Stimulated activated naive B cell treated with anti-CD40 and anti-IgM and Interleukin-4, amounts not matched to agents 10 μg/mL and 1 μg/mL and 100 μg/mL, for 72 hours (primary cell): ENCODE results near the gene CKMT1B.
"Not testable (repeated sequence)": the region's sequence is repeated elsewhere in the genome, so short reads cannot be mapped to it uniquely, and the experiment has no call there.

Source experiments
- ATAC-seq, 2 donors: fragments of 150-1000 bp; cut with Tn5 transposase; replicated peaks; 2 replicates each; pipeline ENCODE4 v1.10.0; 2021; ENCODE audit warnings: moderate library complexity in 1 of 2
- DNase-seq: peaks from one replicate; pipeline ENCODE4 v3.0.0; 2021
- H3K27ac Mint-ChIP-seq: one replicate; pipeline ENCODE4 v1.8.0; 2022; ENCODE audit warnings: mild to moderate bottlenecking, mixed read lengths
- H3K27me3 Mint-ChIP-seq, 2 donors: one replicate each; pipeline ENCODE4 v1.8.0; 2022; ENCODE audit warnings: mixed read lengths in 2 of 2
- H3K36me3 Mint-ChIP-seq, 2 donors: one replicate each; pipeline ENCODE4 v1.8.0; 2022; ENCODE audit warnings: mixed read lengths in 2 of 2, mild to moderate bottlenecking in 1 of 2
- H3K4me1 Mint-ChIP-seq, 2 donors: one replicate each; pipeline ENCODE4 v1.8.0; 2022; ENCODE audit warnings: mixed read lengths in 2 of 2, mild to moderate bottlenecking in 1 of 2
- H3K4me3 Mint-ChIP-seq, 2 donors: one replicate each; pipeline ENCODE4 v1.8.0; 2022; ENCODE audit warnings: mild to moderate bottlenecking in 2 of 2, mixed read lengths in 2 of 2, moderate library complexity in 1 of 2
- H3K9me3 Mint-ChIP-seq, 2 donors: one replicate each; pipeline ENCODE4 v1.8.0; 2022; ENCODE audit warnings: mixed read lengths in 2 of 2, mild to moderate bottlenecking in 1 of 2

CKMT1B gene

GRCh38 chr15:43600200-43600599, 6.4 kb downstream of the CKMT1B start:
- H3K36me3 Mint-ChIP-seq, H3K4me3 Mint-ChIP-seq, H3K27ac Mint-ChIP-seq, ATAC-seq, H3K4me1 Mint-ChIP-seq, DNase-seq, H3K9me3 Mint-ChIP-seq: not testable (repeated sequence)
- peaks cover 39 to 52% of the 10 kb centered on the region in 2 donors for H3K27me3 Mint-ChIP-seq

DNA sequence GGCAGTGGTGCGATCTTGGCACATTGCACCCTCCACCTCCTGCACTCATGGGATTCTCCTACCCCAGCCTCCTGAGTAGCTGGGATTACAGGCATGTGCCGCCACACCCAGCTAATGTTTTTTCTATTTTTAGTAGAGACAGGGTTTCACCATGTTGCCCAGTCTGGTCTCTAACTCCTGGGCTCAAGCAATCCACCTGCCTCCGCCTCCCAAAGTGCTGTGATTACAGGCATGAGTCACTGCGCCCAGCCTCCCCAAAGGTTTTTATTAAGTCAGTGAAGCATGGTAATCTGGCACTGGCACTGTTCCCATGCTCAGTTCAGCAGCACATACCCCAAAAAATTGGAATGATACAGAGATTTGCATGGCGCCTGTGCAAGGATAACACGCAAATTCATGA, 8.4 kb downstream of the CKMT1B start:
- peaks cover 32 to 44% of the 10 kb centered on the region in 2 donors for H3K27me3 Mint-ChIP-seq
- not testable (repeated sequence) for H3K27ac Mint-ChIP-seq, H3K4me1 Mint-ChIP-seq, H3K4me3 Mint-ChIP-seq, H3K36me3 Mint-ChIP-seq, ATAC-seq, H3K9me3 Mint-ChIP-seq, DNase-seq

DNA sequence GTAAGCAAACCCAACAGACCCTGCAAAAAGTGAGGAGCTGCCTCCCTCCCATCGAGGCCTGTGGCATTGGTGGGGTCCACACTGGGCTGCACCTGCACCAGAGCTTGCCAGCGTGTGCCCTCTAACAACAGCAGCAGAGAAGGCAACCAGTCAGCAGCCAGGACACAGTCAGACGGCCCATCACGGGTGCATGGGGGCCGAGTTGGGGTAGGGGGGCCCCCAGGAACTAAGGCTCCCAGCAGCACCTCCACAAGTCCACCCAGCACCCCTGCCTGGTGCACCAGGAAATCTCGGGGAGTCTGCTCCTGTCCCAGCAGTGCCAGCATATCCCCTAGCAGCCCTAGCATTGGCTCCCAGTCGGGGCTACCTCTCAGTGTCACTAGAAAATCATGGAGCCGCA, 23.9 kb downstream of the CKMT1B start:
- H3K27ac Mint-ChIP-seq, H3K4me3 Mint-ChIP-seq, ATAC-seq, H3K9me3 Mint-ChIP-seq, H3K4me1 Mint-ChIP-seq, DNase-seq, H3K36me3 Mint-ChIP-seq: not testable (repeated sequence)
- H3K27me3 Mint-ChIP-seq: peaks cover 10 to 14% of the 10 kb centered on the region in 2 donors

DNA sequence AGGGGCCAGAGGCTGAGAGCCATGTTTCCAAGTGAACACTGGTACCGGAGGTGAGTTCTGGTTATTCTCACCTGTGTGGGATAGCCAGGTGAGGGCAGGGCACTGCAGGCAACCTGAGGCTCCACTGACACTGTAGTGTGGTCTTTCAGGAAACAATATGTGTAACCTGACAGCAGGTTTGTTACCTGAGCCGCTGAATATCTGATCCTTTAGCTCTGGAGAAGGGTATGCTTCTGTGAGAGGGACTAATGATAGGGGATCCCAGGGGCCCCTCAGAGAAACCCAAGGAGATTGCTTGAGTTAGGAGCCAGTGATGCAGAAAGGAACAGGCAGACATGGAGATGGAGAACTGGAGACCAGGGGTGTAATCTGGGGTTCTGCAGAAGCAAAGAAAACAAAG, 24.9 kb downstream of the CKMT1B start, which contains the start of gene STRC:
Gene STRC, minus strand, starts transcription at position 101 of the 400 bp plus-strand sequence. Its CDS starts 78 bp downstream, at position 23.
- not testable (repeated sequence) for H3K9me3 Mint-ChIP-seq, DNase-seq, ATAC-seq, H3K36me3 Mint-ChIP-seq, H3K27ac Mint-ChIP-seq, H3K4me3 Mint-ChIP-seq, H3K4me1 Mint-ChIP-seq
- H3K27me3 Mint-ChIP-seq: peaks cover 10 to 14% of the 10 kb centered on the region in 2 donors

- ATAC-seq, H3K4me1 Mint-ChIP-seq, DNase-seq, H3K27ac Mint-ChIP-seq, H3K4me3 Mint-ChIP-seq, H3K9me3 Mint-ChIP-seq, H3K36me3 Mint-ChIP-seq: not testable (repeated sequence)
- H3K27me3 Mint-ChIP-seq: peaks cover 14 to 20% of the 10 kb centered on the region in 2 donors
Measured at GRCh38 chr15:43622068-43622799, 28.4 kb downstream of the CKMT1B start.

GRCh38 chr15:43625106-43625505, 31.3 kb downstream of the CKMT1B start:
- no peak for ATAC-seq
- peaks cover 7 to 10% of the 10 kb centered on the region in 2 donors for H3K27me3 Mint-ChIP-seq
- H3K9me3 Mint-ChIP-seq: no peaks in the 10 kb centered on the region
- peaks cover 0 to 3% of the 10 kb centered on the region in 2 donors for H3K36me3 Mint-ChIP-seq
- no peak for DNase-seq
- H3K27ac Mint-ChIP-seq: no peak overlapping the region
- no peaks in the 10 kb centered on the region for H3K4me1 Mint-ChIP-seq
- H3K4me3 Mint-ChIP-seq: no peak overlapping the region

DNA sequence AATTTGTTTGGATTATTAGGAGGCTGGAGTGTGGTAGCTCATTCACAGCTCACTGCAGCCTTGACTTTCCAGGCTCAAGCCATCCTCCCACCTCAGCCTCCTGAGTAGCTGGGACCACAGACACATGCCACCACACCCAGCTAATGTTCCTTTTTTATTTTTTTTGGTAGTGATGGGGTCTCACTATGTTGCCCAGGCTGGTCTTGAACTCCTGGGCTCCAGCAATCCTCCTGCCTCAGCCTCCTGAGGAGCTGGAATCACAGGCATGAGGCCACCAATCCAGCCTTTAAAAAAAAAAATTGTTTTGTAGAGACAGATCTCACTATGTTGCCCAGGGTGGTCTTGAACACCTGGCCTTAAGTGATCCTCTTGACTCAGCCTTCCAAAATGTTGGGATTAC, 33.1 kb downstream of the CKMT1B start:
- H3K36me3 Mint-ChIP-seq, ATAC-seq, H3K27ac Mint-ChIP-seq, H3K4me1 Mint-ChIP-seq, H3K9me3 Mint-ChIP-seq, H3K4me3 Mint-ChIP-seq, H3K27me3 Mint-ChIP-seq, DNase-seq: not testable (repeated sequence)

- not testable (repeated sequence) for H3K27ac Mint-ChIP-seq, H3K9me3 Mint-ChIP-seq, ATAC-seq, H3K4me1 Mint-ChIP-seq, DNase-seq, H3K4me3 Mint-ChIP-seq, H3K27me3 Mint-ChIP-seq
- peaks cover 7 to 14% of the 10 kb centered on the region in 2 donors for H3K36me3 Mint-ChIP-seq
Measured at GRCh38 chr15:43638464-43639204, 44.8 kb downstream of the CKMT1B start.
